GM19324 (cell line): ENCODE measurements around the gene MTCL3.
A peak's percentile ranks its signal among the peaks of the same experiment; 100 is the strongest.

Source experiments
- ATAC-seq: cut with Tn5 transposase; IDR thresholded peaks from one replicate; pipeline ENCODE4 v1.9.1; 2021; ENCODE audit warnings: mild to moderate bottlenecking, moderate library complexity; ENCODE audit not compliant: unreplicated experiment, low FRiP score

The MTCL3 gene

DNA sequence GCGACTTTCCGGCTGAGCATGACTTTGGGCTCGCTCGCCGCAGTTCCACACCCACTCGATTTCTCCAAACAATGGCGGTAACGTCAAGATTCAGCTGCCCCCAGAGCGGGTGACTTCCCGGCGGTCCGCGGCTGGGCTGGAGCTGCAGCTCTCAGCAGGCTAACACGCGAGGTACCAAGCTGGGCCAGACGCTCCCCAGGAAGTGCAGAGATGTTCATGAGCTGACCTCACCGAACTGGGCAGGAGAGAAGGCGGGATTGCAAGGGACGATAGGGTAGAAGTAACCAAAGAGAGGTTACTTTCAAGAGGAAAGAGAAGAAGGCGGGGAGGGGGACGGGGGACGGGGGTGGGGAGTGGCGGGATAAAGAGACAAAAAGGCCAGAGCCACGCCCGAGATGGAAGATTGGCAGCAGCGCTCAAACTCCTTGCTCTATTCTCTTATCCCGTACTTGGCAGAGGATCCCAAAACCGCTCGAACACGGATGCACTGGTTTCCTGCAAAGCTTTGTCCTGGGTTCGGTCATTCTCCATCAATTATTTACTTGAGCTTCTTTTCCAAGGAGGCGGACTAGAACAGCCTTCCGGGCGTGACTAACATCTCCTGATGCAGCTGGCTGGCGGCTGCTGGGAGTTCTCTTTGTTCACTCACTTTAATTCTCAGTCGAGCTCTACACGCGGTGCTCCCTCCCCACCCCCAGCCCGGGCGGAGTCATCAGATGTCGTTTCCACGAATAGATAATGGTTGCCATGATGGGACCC is at the start of gene MTCL3:
MTCL3 (minus strand) TSS at position 626 of the 759 bp plus-strand sequence.
- no peak for ATAC-seq

GRCh38 chr6:127567476-127567875 is 48.3 kb upstream of the MTCL3 start:
- ATAC-seq, result no peak

- ATAC-seq, result no peak
Observed at GRCh38 chr6:127566651-127567050, 47.5 kb upstream of the MTCL3 start.

DNA sequence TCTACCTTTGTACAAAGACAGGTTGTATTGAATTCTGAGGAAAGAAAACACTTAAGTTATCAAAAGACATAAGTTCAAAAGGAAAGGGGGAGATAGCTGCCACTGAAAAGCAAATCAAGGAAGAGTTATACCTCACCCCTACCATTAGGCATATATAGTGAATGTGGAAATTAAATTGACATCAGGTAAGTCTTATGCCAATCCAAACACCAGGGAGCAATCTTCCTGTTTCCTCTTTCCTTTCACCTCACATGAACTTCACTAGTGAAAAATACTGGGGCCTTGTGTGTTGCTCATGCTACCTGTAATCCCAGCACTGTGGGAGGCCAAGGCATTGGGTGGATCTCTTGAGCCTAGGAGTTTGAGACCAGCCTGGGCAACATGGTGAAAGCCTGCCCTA is 47.0 kb upstream of the MTCL3 start:
- no peak for ATAC-seq

GRCh38 chr6:127564761-127565160 is 45.6 kb upstream of the MTCL3 start:
- no peak for ATAC-seq

DNA sequence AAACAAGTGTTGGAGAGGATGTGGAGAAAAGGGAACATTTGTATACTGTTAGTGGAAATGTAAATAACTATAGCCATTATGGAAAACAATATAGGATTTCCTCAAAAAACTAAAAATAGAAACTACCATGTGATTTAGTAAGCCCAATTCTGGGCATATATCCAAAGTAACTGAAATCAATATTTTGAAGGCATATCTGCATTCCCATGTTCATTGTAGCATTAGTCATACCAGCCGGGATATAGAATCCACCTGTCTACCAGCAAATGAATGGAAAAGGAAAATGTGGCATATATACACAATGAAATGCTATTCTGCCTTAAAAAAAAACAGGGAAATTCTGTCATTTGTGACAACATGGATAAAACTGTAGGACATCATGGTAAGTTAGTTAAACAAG is 42.5 kb upstream of the MTCL3 start:
- no peak for ATAC-seq

DNA sequence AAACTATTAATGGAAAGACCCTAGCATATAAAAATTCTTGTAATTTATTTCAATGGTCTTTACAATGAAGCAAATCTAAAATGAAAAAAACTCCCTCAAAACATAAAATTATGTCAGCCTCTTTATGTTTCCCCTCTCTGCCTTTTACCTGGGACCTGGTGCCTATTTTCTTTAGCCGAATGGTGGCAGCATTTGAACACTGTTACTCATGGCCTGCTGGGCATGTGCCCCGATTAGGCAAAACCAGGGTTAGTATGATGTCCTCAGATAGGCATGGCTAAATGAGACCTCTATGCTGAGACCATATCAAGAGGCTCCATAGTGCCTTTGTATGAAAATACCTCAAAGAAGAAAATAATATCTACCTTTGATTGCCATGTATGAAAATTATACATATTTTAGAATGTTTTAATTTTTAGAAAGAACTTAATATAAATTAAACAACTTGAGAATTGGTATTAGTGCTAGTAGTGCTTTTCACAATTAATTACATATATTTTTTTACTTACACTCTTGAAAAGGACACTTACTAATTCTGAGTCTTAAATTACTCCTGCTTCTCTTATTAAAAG is 35.4 kb upstream of the MTCL3 start:
- ATAC-seq, result no peak

DNA sequence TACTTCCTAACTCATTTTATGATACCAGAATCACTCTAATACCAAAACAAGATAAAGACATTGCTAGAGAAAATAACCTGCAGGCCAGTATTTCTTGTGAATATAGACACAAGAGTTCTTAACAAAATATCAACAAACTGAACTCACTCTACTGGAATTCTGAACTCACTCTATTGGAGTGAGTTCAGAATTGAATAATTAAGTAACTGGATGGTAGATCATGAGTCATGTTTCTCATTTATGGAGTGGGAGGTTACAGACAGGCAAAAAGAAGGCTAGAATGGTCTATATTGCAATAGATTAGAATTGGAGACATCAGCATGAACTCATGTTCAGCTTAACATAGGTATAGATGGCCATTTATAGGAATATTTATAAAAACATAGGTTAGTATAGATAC is 31.3 kb upstream of the MTCL3 start:
- ATAC-seq, result no peak

- ATAC-seq, result no peak
Observed at GRCh38 chr6:127547904-127548649, 28.9 kb upstream of the MTCL3 start.

GRCh38 chr6:127547215-127547614 is 28.1 kb upstream of the MTCL3 start:
- no peak for ATAC-seq

DNA sequence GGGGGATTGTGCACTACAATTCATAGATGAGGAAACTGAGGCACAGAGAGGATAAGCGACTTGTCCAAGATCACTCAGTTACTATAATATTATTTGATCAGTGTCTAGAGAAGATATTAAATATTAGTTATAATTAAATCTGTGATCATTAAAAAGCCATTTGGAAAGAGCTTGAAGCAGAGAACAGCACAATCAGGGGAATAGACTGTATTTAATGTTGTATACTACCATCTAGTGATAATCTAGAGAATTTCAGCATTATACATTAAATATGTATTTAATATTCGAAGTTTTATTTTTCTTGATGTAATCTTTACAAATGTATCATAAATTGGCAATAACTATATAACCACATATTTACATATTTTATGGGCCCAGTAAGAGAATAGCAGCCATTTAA is 20.1 kb upstream of the MTCL3 start:
- no peak for ATAC-seq

GRCh38 chr6:127538750-127539264 is 19.7 kb upstream of the MTCL3 start:
- ATAC-seq, result no peak

- ATAC-seq, result no peak
Observed at GRCh38 chr6:127533736-127534135, 14.6 kb upstream of the MTCL3 start.

GRCh38 chr6:127533011-127533410 is 13.9 kb upstream of the MTCL3 start:
- ATAC-seq, result no peak

GRCh38 chr6:127522714-127523113 is 3.6 kb upstream of the MTCL3 start:
- ATAC-seq, result no peak

GRCh38 chr6:127520066-127520465 is 931 bp upstream of the MTCL3 start:
- ATAC-seq, result no peak

DNA sequence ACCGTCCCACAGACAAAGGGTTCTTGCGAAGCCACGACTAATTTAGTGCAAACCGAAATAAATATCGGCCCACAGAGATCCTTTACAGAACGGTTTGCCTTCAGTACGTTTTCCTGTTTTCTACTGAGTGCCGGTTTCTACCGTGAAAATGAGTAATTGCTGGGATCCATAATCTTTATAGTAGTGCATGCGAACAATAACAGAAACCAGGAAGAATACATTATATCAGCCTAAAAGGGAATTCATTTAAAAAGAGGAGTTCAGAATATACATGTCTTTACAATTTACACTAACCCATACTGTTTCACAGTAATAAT is 292 bp upstream of the MTCL3 start:
- no peak for ATAC-seq

DNA sequence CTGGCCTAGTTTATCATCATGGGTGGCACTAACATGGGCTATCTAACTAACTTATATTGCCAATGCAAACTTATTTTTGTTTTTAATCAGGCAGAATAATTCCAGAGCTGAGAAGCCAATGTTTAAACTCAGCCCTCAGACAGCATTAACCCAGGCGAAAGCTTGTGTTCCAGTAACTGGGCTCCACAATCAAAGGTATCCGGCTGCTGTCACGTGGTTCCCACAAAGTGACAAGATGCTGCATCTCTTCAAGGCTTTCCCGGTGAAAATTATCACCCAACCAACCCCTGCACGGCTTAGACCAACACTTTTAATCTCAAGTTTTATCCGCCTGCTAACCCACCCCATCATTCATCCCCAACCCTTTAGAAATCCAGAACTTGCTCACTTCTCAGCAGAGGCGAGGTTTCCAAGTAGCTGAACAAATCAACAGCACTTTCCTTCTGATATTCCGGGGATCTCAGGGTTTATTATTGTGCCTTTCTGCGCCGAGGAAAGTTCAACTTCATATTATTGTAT is 885 bp downstream of the MTCL3 start:
- no peak for ATAC-seq

- no peak for ATAC-seq
Observed at GRCh38 chr6:127517693-127518092, 1.4 kb downstream of the MTCL3 start.

DNA sequence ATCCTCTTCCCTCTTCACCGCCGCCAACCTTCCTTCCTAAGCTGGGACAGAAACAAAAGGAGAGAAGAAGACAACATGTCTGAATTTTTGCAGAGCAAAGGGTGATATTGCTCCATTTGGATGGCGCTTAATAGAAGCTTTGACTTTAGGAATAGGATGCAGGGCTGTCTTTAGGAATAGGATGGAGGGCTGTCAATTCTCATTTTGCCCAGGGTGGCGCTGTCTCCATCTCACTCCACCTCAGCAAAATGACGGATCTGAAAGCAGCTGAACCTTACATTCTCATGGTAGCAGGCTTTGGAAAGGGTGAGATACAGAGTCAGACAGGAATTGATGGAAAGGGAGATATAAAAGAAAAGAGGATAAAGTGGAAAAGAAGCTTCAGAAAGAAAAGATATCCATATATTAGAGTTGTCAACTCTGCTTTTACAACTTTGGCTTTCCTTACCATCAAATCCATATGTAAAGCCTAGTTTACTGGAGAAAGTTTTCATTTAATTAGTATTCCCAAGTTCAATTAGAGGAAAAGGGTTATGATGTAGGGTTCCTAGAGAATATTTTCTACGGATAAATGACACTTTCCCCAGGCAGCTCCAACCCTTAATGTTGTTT is 2.4 kb downstream of the MTCL3 start:
- ATAC-seq, result peak; percentile 58
